ENCODE results near the gene TMEM47.

The TMEM47 gene

GRCh38 chrX:34586936-34587335 lies 70.1 kb downstream of the TMEM47 start:
- H3K4me3 ChIP-seq (replicated peaks in 1 of 2; ENCODE audit: low read depth in 2 of 2, low read length in 2 of 2): no peak overlapping the region
- no peak for TF ChIP-seq CTCF (IDR thresholded peaks at IDR 0.05; ENCODE audit: low read depth, low read length)
- DNase-seq (ENCODE audit: low read depth in 2 of 2): no peak

GRCh38 chrX:34586346-34586911 lies 70.7 kb downstream of the TMEM47 start:
- TF ChIP-seq CTCF (IDR thresholded peaks at IDR 0.05; ENCODE audit: low read depth, low read length): no peak
- DNase-seq (ENCODE audit: low read depth in 2 of 2): no peak
- H3K4me3 ChIP-seq (replicated peaks in 1 of 2; ENCODE audit: low read depth in 2 of 2, low read length in 2 of 2): no peak overlapping the region

- H3K4me3 ChIP-seq (replicated peaks in 1 of 2; ENCODE audit: low read depth in 2 of 2, low read length in 2 of 2): no peak overlapping the region
- no peak for TF ChIP-seq CTCF (IDR thresholded peaks at IDR 0.05; ENCODE audit: low read depth, low read length)
- DNase-seq (ENCODE audit: low read depth in 2 of 2): peak; percentile 1 to 16
Observed at GRCh38 chrX:34585561-34585960, 71.5 kb downstream of the TMEM47 start.

GRCh38 chrX:34584781-34585180 lies 72.3 kb downstream of the TMEM47 start:
- no peak for TF ChIP-seq CTCF (IDR thresholded peaks at IDR 0.05; ENCODE audit: low read depth, low read length)
- no peak overlapping the region for H3K4me3 ChIP-seq (replicated peaks in 1 of 2; ENCODE audit: low read depth in 2 of 2, low read length in 2 of 2)
- no peak for DNase-seq (ENCODE audit: low read depth in 2 of 2)

- no peak overlapping the region for H3K4me3 ChIP-seq (replicated peaks in 1 of 2; ENCODE audit: low read depth in 2 of 2, low read length in 2 of 2)
- TF ChIP-seq CTCF (IDR thresholded peaks at IDR 0.05; ENCODE audit: low read depth, low read length): no peak
- DNase-seq (ENCODE audit: low read depth in 2 of 2): no peak
Observed at GRCh38 chrX:34580069-34580468, 77.0 kb downstream of the TMEM47 start.

- peak; percentile 27 for TF ChIP-seq CTCF (IDR thresholded peaks at IDR 0.05; ENCODE audit: low read depth, low read length)
- DNase-seq (ENCODE audit: low read depth in 2 of 2): peak; percentile 62 to 69
- H3K4me3 ChIP-seq (replicated peaks in 1 of 2; ENCODE audit: low read depth in 2 of 2, low read length in 2 of 2): no peak overlapping the region
Observed at GRCh38 chrX:34578237-34578636, 78.8 kb downstream of the TMEM47 start.

All from cardiac fibroblast (primary cell).